ENCODE results near the gene ABCC11. TPM values are rescaled to one million over a fixed set of nuclear protein-coding genes. Genes with fewer than 3 reads are reported as not detected.

ABCC11 gene
- total and polyA plus RNA-seq, 2 of the 13 experiments (the other 11 are each of a cell fraction or from before 2014, with no cell fraction given): 1.0 to 1.4 TPM

GRCh38 chr16:48117217-48118105 lies 129.9 kb downstream of the ABCC11 start (continued):
- TF ChIP-seq AHDC1 (CRISPR knock-in tag; IDR thresholded peaks at IDR 0.05; ENCODE audit: borderline replicate concordance) (no peak), FOXC1 (CRISPR knock-in tag; IDR thresholded peaks at IDR 0.05; ENCODE audit: borderline replicate concordance) (no peak), NKX3-1 (CRISPR knock-in tag; IDR thresholded peaks at IDR 0.05) (no peak), NR2F6 (IDR thresholded peaks at IDR 0.05) (no peak), NR2F6 (CRISPR knock-in tag; IDR thresholded peaks at IDR 0.05) (peak; percentile 56; the same call in 1 of the 2 replicates), GATAD2A (CRISPR knock-in tag; IDR thresholded peaks at IDR 0.05) (peak; percentile 56), RBAK (CRISPR knock-in tag; IDR thresholded peaks at IDR 0.05) (no peak)
- TF ChIP-seq, protein P1, sequence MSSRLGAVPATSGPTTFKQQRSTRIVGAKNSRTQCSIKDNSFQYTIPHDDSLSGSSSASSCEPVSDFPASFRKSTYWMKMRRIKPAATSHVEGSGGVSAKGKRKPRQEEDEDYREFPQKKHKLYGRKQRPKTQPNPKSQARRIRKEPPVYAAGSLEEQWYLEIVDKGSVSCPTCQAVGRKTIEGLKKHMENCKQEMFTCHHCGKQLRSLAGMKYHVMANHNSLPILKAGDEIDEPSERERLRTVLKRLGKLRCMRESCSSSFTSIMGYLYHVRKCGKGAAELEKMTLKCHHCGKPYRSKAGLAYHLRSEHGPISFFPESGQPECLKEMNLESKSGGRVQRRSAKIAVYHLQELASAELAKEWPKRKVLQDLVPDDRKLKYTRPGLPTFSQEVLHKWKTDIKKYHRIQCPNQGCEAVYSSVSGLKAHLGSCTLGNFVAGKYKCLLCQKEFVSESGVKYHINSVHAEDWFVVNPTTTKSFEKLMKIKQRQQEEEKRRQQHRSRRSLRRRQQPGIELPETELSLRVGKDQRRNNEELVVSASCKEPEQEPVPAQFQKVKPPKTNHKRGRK (CRISPR knock-in tag; IDR thresholded peaks at IDR 0.05): no peak
- TF ChIP-seq, protein P2, sequence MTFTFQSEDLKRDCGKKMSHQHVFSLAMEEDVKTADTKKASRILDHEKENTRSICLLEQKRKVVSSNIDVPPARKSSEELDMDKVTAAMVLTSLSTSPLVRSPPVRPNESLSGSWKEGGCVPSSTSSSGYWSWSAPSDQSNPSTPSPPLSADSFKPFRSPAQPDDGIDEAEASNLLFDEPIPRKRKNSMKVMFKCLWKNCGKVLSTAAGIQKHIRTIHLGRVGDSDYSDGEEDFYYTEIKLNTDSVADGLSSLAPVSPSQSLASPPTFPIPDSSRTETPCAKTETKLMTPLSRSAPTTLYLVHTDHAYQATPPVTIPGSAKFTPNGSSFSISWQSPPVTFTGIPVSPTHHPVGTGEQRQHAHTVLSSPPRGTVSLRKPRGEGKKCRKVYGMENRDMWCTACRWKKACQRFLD (CRISPR knock-in tag; IDR thresholded peaks at IDR 0.05; ENCODE audit: borderline replicate concordance): no peak
- TF ChIP-seq, protein P3, sequence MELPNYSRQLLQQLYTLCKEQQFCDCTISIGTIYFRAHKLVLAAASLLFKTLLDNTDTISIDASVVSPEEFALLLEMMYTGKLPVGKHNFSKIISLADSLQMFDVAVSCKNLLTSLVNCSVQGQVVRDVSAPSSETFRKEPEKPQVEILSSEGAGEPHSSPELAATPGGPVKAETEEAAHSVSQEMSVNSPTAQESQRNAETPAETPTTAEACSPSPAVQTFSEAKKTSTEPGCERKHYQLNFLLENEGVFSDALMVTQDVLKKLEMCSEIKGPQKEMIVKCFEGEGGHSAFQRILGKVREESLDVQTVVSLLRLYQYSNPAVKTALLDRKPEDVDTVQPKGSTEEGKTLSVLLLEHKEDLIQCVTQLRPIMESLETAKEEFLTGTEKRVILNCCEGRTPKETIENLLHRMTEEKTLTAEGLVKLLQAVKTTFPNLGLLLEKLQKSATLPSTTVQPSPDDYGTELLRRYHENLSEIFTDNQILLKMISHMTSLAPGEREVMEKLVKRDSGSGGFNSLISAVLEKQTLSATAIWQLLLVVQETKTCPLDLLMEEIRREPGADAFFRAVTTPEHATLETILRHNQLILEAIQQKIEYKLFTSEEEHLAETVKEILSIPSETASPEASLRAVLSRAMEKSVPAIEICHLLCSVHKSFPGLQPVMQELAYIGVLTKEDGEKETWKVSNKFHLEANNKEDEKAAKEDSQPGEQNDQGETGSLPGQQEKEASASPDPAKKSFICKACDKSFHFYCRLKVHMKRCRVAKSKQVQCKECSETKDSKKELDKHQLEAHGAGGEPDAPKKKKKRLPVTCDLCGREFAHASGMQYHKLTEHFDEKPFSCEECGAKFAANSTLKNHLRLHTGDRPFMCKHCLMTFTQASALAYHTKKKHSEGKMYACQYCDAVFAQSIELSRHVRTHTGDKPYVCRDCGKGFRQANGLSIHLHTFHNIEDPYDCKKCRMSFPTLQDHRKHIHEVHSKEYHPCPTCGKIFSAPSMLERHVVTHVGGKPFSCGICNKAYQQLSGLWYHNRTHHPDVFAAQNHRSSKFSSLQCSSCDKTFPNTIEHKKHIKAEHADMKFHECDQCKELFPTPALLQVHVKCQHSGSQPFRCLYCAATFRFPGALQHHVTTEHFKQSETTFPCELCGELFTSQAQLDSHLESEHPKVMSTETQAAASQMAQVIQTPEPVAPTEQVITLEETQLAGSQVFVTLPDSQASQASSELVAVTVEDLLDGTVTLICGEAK (IDR thresholded peaks at IDR 0.05): no peak
- TF ChIP-seq, protein P3 (CRISPR knock-in tag; IDR thresholded peaks at IDR 0.05): no peak

All from HepG2 (cell line).